GM23338 (cell line): ENCODE data around the gene CDK18. TPM values are rescaled to one million over a fixed set of nuclear protein-coding genes. Genes with fewer than 3 reads are reported as not detected.

ENCODE experiments used
- ATAC-seq: fragments of 200-7000 bp; cut with Tn5 transposase; 3 replicates; pipeline ENCODE4 v1.9.1; 2020
- DNase-seq: peaks from one replicate; pipeline ENCODE4 v3.0.0-alpha.2; 2015; ENCODE audit warnings: low spot score
- H2AFZ ChIP-seq: fragments of 200-600 bp; sonication (generic); 2 replicates; pipeline ENCODE4 v1.8.0; 2016; ENCODE audit warnings: antibody characterized with exemption, mild to moderate bottlenecking, moderate library complexity
- H3F3A ChIP-seq: fragments of 200-600 bp; sonication (generic); replicated peaks from 2 replicates; pipeline ENCODE4 v1.8.0; 2017; ENCODE audit warnings: antibody characterized with exemption, mixed run types, low read depth
- H3K27ac ChIP-seq: fragments of 200-600 bp; sonication (generic); 2 replicates; pipeline ENCODE4 v1.6.1; 2016; ENCODE audit warnings: low read depth
- H3K27me3 ChIP-seq: fragments of 200-600 bp; sonication (generic); 2 replicates; pipeline ENCODE4 v1.8.0; 2016; ENCODE audit warnings: mild to moderate bottlenecking, mixed run types, moderate library complexity; ENCODE audit not compliant: insufficient read depth
- H3K36me3 ChIP-seq: fragments of 200-600 bp; sonication (generic); 2 replicates; pipeline ENCODE4 v1.8.0; 2016; ENCODE audit warnings: mild to moderate bottlenecking; ENCODE audit not compliant: insufficient read depth
- H3K4me1 ChIP-seq: fragments of 200-600 bp; sonication (generic); 2 replicates; pipeline ENCODE4 v1.8.0; 2016; ENCODE audit warnings: mild to moderate bottlenecking, moderate library complexity; ENCODE audit not compliant: insufficient read depth
- H3K4me2 ChIP-seq: fragments of 200-600 bp; sonication (generic); 2 replicates; pipeline ENCODE4 v1.7.1; 2017; ENCODE audit warnings: mixed run types
- H3K4me3 ChIP-seq: fragments of 200-600 bp; sonication (generic); 2 replicates; pipeline ENCODE4 v1.6.1; 2016; ENCODE audit warnings: mixed run types
- H3K79me2 ChIP-seq: fragments of 200-600 bp; sonication (generic); replicated peaks from 2 replicates; pipeline ENCODE4 v1.8.0; 2017; ENCODE audit warnings: mild to moderate bottlenecking; ENCODE audit not compliant: insufficient read depth
- H3K9me2 ChIP-seq: fragments of 200-600 bp; sonication (generic); 2 replicates; pipeline ENCODE4 v1.8.0; 2017; ENCODE audit not compliant: insufficient read depth
- H4K20me1 ChIP-seq: fragments of 200-600 bp; sonication (generic); replicated peaks from 2 replicates; pipeline ENCODE4 v1.8.0; 2017; ENCODE audit warnings: mild to moderate bottlenecking; ENCODE audit not compliant: insufficient read depth
- H3K27ac Mint-ChIP-seq: 2 replicates; pipeline ENCODE4 v1.8.0; 2020; ENCODE audit warnings: inconsistent platforms, mild to moderate bottlenecking, moderate library complexity, mixed read lengths
- H3K27me3 Mint-ChIP-seq: 3 replicates; pipeline ENCODE4 v1.8.0; 2022; ENCODE audit warnings: low read depth, mild to moderate bottlenecking, moderate library complexity, mixed read lengths, inconsistent platforms; ENCODE audit not compliant: insufficient read depth, poor library complexity
- H3K36me3 Mint-ChIP-seq: 3 replicates; pipeline ENCODE4 v1.8.0; 2021; ENCODE audit warnings: low read depth, mild to moderate bottlenecking, inconsistent platforms, moderate library complexity, mixed read lengths
- H3K4me1 Mint-ChIP-seq: 3 replicates; pipeline ENCODE4 v1.8.0; 2020; ENCODE audit warnings: mild to moderate bottlenecking, inconsistent platforms, mixed read lengths
- H3K4me3 Mint-ChIP-seq: 3 replicates; pipeline ENCODE4 v1.8.0; 2021; ENCODE audit warnings: moderate library complexity, mild to moderate bottlenecking, inconsistent platforms, mixed read lengths
- H3K9me3 Mint-ChIP-seq: 3 replicates; pipeline ENCODE4 v1.8.0; 2020; ENCODE audit warnings: moderate library complexity, mild to moderate bottlenecking, inconsistent platforms, mixed read lengths
- CREB1 ChIP-seq: fragments of 250-450 bp; sonication (Bioruptor Pico); IDR thresholded peaks from 2 replicates; pipeline ENCODE4 v1.5.0; 2020; ENCODE audit warnings: low read depth, mild to moderate bottlenecking, moderate library complexity
- CTCF ChIP-seq, 2 experiments: fragments of 200-600 bp in 1 of 2; sonication (generic) in 1 of 2; conservative IDR thresholded peaks; 2 replicates each; pipeline versions ENCODE4 v1.5.1 to v1.6.1; 2016 to 2017; ENCODE audit warnings: antibody characterized with exemption in 2 of 2, low read depth in 2 of 2, mild to moderate bottlenecking in 2 of 2, moderate library complexity in 1 of 2
- EZH2 ChIP-seq: fragments of 200-600 bp; sonication (generic); IDR thresholded peaks from one replicate; pipeline ENCODE4 v1.8.0; 2017; ENCODE audit warnings: antibody characterized with exemption, mild to moderate bottlenecking, low read depth; ENCODE audit not compliant: unreplicated experiment
- EZH2phosphoT487 ChIP-seq: fragments of 200-600 bp; sonication (generic); IDR thresholded peaks from one replicate; pipeline ENCODE4 v1.8.1; 2018; ENCODE audit warnings: antibody characterized with exemption; ENCODE audit not compliant: unreplicated experiment
- JUNB ChIP-seq: IDR thresholded peaks from one replicate; pipeline ENCODE4 v1.6.1; 2016; ENCODE audit warnings: antibody characterized with exemption; ENCODE audit not compliant: unreplicated experiment
- NANOG ChIP-seq: IDR thresholded peaks from 2 replicates; pipeline ENCODE4 v1.6.1; 2016; ENCODE audit warnings: antibody characterized with exemption, borderline replicate concordance
- POLR2AphosphoS5 ChIP-seq: IDR thresholded peaks from 2 replicates; pipeline ENCODE4 v1.6.1; 2016; ENCODE audit warnings: antibody characterized with exemption, low read depth
- REST ChIP-seq: IDR thresholded peaks from one replicate; pipeline ENCODE4 v1.6.1; 2018; ENCODE audit warnings: antibody characterized with exemption; ENCODE audit not compliant: unreplicated experiment
- STAT1 ChIP-seq: IDR thresholded peaks from one replicate; pipeline ENCODE4 v1.6.1; 2016; ENCODE audit warnings: antibody characterized with exemption; ENCODE audit not compliant: unreplicated experiment
- ZNF114 ChIP-seq: fragments of 250-450 bp; sonication (Bioruptor Pico); IDR thresholded peaks from 2 replicates; pipeline ENCODE4 v1.5.0; 2020; ENCODE audit warnings: mild to moderate bottlenecking, moderate library complexity
- ZNF331 ChIP-seq: fragments of 250-450 bp; sonication (Bioruptor Pico); IDR thresholded peaks from 2 replicates; pipeline ENCODE4 v1.5.0; 2020; ENCODE audit warnings: low read depth, mild to moderate bottlenecking, moderate library complexity
- ZNF462 ChIP-seq: fragments of 250-450 bp; sonication (Bioruptor Pico); IDR thresholded peaks from 2 replicates; pipeline ENCODE4 v1.5.0; 2020; ENCODE audit warnings: mild to moderate bottlenecking, moderate library complexity
- polyA plus RNA-seq: library from polyadenylated mRNA; unstranded; fragments of >200 nt; fragmentation: Nextera tagmentation; extraction: Ambion mirVana; gene quantifications from 2 replicates; pipeline ENCODE4 v1.2.1, GENCODE V29; 2016
- total RNA-seq: library from RNA; depleted of rRNA; stranded (reverse); fragments of >200 nt; shearing (Covaris generic); gene quantifications from 2 replicates; pipeline ENCODE4 v1.2.3, GENCODE V29; 2014
- TF ChIP-seq, protein P1 (sequence below): IDR thresholded peaks from 2 replicates; pipeline ENCODE4 v1.6.1; 2016; ENCODE audit warnings: antibody characterized with exemption

Gene CDK18
- total and polyA plus RNA-seq, 2 experiments from 2014 or later, result 21.1 to 46.5 TPM

DNA sequence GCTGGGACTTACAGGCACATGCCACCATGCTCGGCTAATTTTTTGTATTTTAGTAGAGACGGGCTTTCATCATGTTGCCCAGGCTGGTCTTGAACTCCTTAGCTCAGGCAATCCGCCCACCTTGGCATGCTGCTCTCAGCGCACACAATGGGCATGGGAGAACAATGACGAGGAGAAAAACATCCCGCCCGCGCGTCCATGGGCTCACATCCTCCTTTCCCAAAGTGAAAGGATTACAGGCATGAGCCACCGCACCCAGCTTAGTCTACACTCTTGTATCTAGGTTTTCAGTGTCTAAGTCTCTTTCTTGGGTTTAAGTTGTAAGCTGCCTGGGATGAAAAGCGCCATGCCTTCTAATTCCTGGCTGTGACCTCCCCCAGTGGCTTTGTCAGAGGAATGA is 37.9 kb downstream of the CDK18 start:
- H3K27me3 Mint-ChIP-seq, result peaks cover 28% of the 10 kb centered on the region

More for the DNA sequence above, 37.9 kb downstream of the CDK18 start:
- TF ChIP-seq REST (no peak), ZNF462 (CRISPR knock-in tag) (no peak), NANOG (no peak), STAT1 (no peak), EZH2phosphoT487 (no peak), EZH2 (no peak), CTCF (conservative IDR thresholded peaks at IDR 0.05; ENCODE audit: low read depth in 2 of 2) (no peak), JUNB (no peak), ZNF331 (CRISPR knock-in tag) (no peak), ZNF114 (CRISPR knock-in tag) (no peak), CREB1 (no peak), POLR2AphosphoS5 (no peak)
- TF ChIP-seq, protein P1, sequence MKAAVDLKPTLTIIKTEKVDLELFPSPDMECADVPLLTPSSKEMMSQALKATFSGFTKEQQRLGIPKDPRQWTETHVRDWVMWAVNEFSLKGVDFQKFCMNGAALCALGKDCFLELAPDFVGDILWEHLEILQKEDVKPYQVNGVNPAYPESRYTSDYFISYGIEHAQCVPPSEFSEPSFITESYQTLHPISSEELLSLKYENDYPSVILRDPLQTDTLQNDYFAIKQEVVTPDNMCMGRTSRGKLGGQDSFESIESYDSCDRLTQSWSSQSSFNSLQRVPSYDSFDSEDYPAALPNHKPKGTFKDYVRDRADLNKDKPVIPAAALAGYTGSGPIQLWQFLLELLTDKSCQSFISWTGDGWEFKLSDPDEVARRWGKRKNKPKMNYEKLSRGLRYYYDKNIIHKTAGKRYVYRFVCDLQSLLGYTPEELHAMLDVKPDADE, result no peak
- Histone ChIP-seq H3K27me3 (peaks cover 20% of the 10 kb centered on the region), H3K79me2 (no peaks in the 10 kb centered on the region), H3K4me1 (no peaks in the 10 kb centered on the region), H3K9me2 (no peaks in the 10 kb centered on the region), H2AFZ (0 out of 2 replicates have a peak overlapping the region, but pooled peaks have one; percentile 23), H4K20me1 (no peaks in the 10 kb centered on the region), H3K4me3 (no peak overlapping the region), H3F3A (0 out of 2 replicates have a peak, but pooled peaks cover 2% of the 10 kb centered on the region), H3K36me3 (no peaks in the 10 kb centered on the region), H3K4me2 (no peak overlapping the region), H3K27ac (no peak overlapping the region)
- peaks cover 11% of the 10 kb centered on the region; the same call in 2 of the 3 replicates for H3K9me3 Mint-ChIP-seq
- H3K4me1 Mint-ChIP-seq, result peaks cover 10% of the 10 kb centered on the region
- H3K36me3 Mint-ChIP-seq, result no peaks in the 10 kb centered on the region
- no peak overlapping the region for H3K4me3 Mint-ChIP-seq
- ATAC-seq (no peak), DNase-seq (no peak)
- no peak overlapping the region for H3K27ac Mint-ChIP-seq
